Body of pancreas (tissue), 4 donors: ENCODE data around the gene ICA1L. TPM values are rescaled to one million over a fixed set of nuclear protein-coding genes. Genes with fewer than 3 reads are reported as not detected.

Source experiments
- ATAC-seq: fragments of 150-250 bp; one replicate; pipeline ENCODE4 v1.9.1; 2016
- DNase-seq, 4 donors: peaks; one replicate each; pipeline ENCODE4 v3.0.0-alpha.2; 2019
- H3K27ac ChIP-seq, 4 donors: fragments of 200-600 bp; sonication (generic); 1 replicate in 3 of 4; 2 replicates in 1 of 4; pipeline versions ENCODE4 v1.5.1 to v1.6.1; 2016 to 2019; ENCODE audit warnings: mild to moderate bottlenecking in 1 of 4, mixed read lengths in 1 of 4, moderate library complexity in 1 of 4
- H3K27me3 ChIP-seq, 2 donors: fragments of 200-600 bp; sonication (generic); one replicate each; pipeline ENCODE4 v1.6.0; 2016; ENCODE audit warnings: mild to moderate bottlenecking in 1 of 2
- H3K36me3 ChIP-seq, 2 donors: fragments of 200-600 bp; sonication (generic); replicated peaks in 1 of 2; 2 replicates each; pipeline ENCODE4 v1.5.1; 2016; ENCODE audit warnings: low read depth in 2 of 2; ENCODE audit not compliant: insufficient read depth in 1 of 2
- H3K4me1 ChIP-seq: fragments of 200-600 bp; sonication (generic); one replicate; pipeline ENCODE4 v1.6.0; 2016
- H3K4me3 ChIP-seq, 2 donors: fragments of 200-600 bp; sonication (generic); 1 replicate in 1 of 2; 2 replicates in 1 of 2; pipeline ENCODE4 v1.5.1; 2016 to 2019
- H3K9me3 ChIP-seq, 3 donors: fragments of 200-600 bp; sonication (generic); 1 replicate in 2 of 3; 2 replicates in 1 of 3; pipeline ENCODE4 v1.5.1; 2016
- CTCF ChIP-seq, 7 experiments: fragments of 450-650 bp in 4 of 7; fragments of 200-600 bp in 3 of 7; sonication (generic) in 3 of 7; IDR thresholded peaks; one replicate each; pipeline ENCODE4 v1.5.1; 2016 to 2019; ENCODE audit warnings: antibody characterized with exemption in 7 of 7
- POLR2A ChIP-seq, 3 donors: fragments of 450-650 bp; IDR thresholded peaks; one replicate each; pipeline ENCODE4 v1.6.1; 2016; ENCODE audit warnings: antibody characterized with exemption in 3 of 3, mild to moderate bottlenecking in 2 of 3
- WGBS, 2 donors: methylation state at CpG; one replicate each; pipeline ENCODE4 v1.1.5; 2017; 5-methylcytosine and 5-hydroxymethylcytosine counted together
- intact Hi-C: fragments of 100-400 bp; cut with DNase I; formaldehyde crosslinking; loops from one replicate; pipeline ENCODE4 v1.15.1; 2023
- total RNA-seq, 2 donors: library from RNA; depleted of rRNA; stranded (reverse); fragments of >200 nt; gene quantifications; one replicate each; pipeline ENCODE4 v1.1.0, GENCODE V29; 2016

Gene ICA1L
- total RNA-seq, 2 donors from 2014 or later = 6.7 to 34.6 TPM

GRCh38 chr2:202726070-202726469 is 145.5 kb downstream of the ICA1L start:
- no peak for TF ChIP-seq POLR2A (IDR thresholded peaks at IDR 0.05)
- Histone ChIP-seq H3K27ac (no peak overlapping the region), H3K27me3 (no peaks in the 10 kb centered on the region), H3K4me1 (no peaks in the 10 kb centered on the region), H3K36me3 (no peaks in the 10 kb centered on the region), H3K4me3 (no peak overlapping the region), H3K9me3 (no peaks in the 10 kb centered on the region)
- ATAC-seq = no peak
- no peak for DNase-seq
- WGBS, 2 donors = 57 to 69% methylated on average over 3 of the region's 3 CpGs
- intact Hi-C loops = no loop called here

GRCh38 chr2:202723746-202724145 is 147.8 kb downstream of the ICA1L start:
- no peaks in the 10 kb centered on the region for H3K27me3 ChIP-seq
- TF ChIP-seq CTCF (IDR thresholded peaks at IDR 0.05) = no peak
- TF ChIP-seq POLR2A (IDR thresholded peaks at IDR 0.05) = no peak
- DNase-seq = no peak
- H3K4me3 ChIP-seq = no peak overlapping the region
- WGBS, 2 donors = 98 to 99% methylated on average over 5 of the region's 5 CpGs
- H3K27ac ChIP-seq = no peak overlapping the region
- no peaks in the 10 kb centered on the region for H3K36me3 ChIP-seq
- H3K4me1 ChIP-seq = no peaks in the 10 kb centered on the region
- H3K9me3 ChIP-seq = no peaks in the 10 kb centered on the region
- ATAC-seq = no peak
- intact Hi-C loops = no loop called here

Other genes starting within 250 kb of the ICA1L start
- 10 to 100 TPM in 1 of 2 donors, 1 to 10 TPM in 1; 7.0 to 17.1 TPM for gene FAM117B, start 236.8 kb downstream of the ICA1L start, total RNA-seq
- 1 to 10 TPM; 5.3 to 9.9 TPM for gene WDR12, start 39.9 kb upstream of the ICA1L start, total RNA-seq
- 1 to 10 TPM; 2.6 to 8.0 TPM for gene CARF, start 40.5 kb upstream of the ICA1L start, total RNA-seq
- gene NBEAL1, start 143.1 kb upstream of the ICA1L start, total RNA-seq = 10 to 100 TPM; 29.6 to 31.6 TPM